ENCODE results near the gene TCP11.

TCP11 gene

DNA sequence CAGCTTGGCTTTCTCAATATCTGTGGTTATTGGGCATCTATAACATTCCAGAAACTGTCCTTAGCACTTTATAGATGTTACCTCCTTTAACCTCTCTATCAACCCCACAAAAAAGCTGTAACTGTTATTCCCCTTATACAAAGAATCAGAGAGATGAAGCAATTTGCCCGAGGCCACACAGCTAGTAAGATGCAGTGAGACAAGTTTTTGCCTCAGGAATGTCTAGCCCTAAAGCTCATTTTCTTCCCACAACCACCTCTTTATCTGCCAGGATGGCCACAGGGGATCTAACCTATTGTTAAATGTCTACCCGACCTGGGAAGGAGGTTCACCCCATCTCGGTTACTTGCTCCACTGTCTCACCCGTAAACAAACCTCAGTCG is 31.9 kb upstream of the TCP11 start:
- DNase-seq (ENCODE audit: low spot score), result no peak

DNA sequence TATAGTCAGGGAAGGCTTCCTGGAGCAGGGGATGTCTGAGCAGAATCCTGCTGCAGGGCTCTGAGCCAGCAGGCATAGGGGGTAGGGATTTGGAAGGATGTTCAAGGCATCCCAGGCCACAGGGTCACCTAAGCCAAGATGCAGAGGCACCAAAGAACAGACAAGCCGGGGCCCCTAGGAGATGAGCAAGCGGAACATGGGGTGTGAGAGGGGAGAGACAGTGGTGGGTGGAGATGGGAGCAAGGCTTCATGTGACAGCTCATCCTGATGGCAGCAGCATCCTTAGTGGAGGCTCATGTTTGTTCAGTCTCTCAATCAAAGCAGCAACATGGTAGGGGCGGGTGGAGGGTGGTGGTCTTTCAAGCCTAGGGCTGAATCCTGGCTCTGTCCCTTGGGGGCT is 29.8 kb upstream of the TCP11 start:
- no peak for DNase-seq (ENCODE audit: low spot score)

DNA sequence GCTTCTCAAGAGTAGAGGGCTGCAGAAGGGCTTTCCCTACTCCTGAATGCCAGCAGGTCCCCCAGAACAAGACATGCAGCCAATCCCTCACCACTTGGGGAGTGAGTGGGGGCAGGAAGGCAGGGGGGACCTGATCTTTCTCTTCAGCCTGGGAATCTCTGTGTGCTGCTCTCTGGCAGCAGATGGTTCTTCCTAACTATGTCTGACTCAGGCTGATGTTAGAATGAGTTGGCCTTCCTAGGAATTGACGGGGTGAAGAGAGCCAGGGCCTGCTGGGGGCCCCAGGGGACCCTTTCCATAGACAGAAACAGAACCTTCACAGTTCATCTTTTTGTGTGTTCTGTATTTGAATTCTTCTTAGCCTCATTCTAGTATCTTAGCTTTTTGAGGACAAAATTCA is 29.0 kb upstream of the TCP11 start:
- DNase-seq (ENCODE audit: low spot score), result no peak

DNA sequence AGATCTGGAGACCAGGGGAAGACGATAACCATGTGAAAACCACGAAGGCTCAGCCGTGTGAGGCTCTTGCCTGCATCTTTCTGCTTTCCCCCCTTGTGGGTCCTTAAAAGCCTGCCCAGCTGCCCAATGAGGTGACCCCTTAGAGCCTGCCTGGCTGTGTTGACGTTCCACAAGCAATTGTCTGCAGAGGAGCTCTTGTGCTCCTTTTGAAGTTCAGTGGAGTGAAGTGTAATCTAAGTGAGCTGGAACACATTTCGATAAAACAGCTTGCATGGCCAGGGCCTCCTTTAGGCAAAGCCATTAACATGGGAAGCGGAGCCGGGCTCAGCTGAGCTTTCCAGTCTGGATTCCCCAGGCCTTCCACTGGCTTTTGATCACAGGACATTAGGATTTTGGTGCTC is 27.3 kb upstream of the TCP11 start:
- no peak for DNase-seq (ENCODE audit: low spot score)

DNA sequence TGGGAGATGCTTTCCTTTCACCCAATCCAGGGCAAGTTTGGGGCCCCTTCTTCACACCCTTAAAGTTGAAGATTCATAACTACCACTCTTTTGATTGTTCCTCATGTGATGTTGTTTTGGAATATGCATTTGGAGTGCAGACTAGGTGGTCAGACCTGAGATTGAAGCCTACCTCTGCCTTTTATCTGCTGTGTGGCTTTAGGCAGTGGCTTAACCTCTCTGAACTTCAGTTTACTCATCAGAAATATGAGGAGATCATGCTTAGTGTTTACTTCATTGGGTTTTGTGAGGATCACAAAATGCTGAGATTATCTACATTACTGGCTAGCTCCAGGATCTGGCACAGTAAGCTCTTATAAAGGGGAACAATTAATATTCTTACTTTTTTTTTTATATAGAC is 26.4 kb upstream of the TCP11 start:
- DNase-seq (ENCODE audit: low spot score), result no peak

GRCh38 chr6:35166520-35166919 is 25.4 kb upstream of the TCP11 start:
- DNase-seq (ENCODE audit: low spot score), result no peak

GRCh38 chr6:35166116-35166515 is 25.0 kb upstream of the TCP11 start:
- DNase-seq (ENCODE audit: low spot score), result no peak

- no peak for DNase-seq (ENCODE audit: low spot score)
Observed at GRCh38 chr6:35165630-35166071, 24.5 kb upstream of the TCP11 start.

DNA sequence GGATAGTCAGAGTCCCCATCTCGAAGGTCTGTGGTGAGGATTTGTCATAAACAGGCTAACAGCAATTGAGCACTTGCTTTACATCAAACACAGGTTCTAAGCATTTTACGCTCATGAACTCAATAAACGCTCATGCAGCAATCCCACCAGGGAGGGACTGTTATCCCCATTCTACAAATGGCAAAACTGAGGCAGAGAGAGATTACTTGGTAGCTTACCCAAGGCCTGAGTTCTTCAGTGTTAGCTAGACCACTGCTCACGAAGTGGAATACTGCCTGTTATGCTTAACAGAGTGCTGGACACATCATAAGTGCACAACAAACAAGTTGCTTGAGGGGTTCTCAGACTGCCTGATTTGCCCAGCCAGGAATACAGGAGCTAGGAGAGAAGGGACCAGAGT is 23.7 kb upstream of the TCP11 start:
- DNase-seq (ENCODE audit: low spot score), result no peak

- DNase-seq (ENCODE audit: low spot score), result no peak
Observed at GRCh38 chr6:35164277-35164676, 23.1 kb upstream of the TCP11 start.

- DNase-seq (ENCODE audit: low spot score), result no peak
Observed at GRCh38 chr6:35163836-35164235, 22.7 kb upstream of the TCP11 start.

DNA sequence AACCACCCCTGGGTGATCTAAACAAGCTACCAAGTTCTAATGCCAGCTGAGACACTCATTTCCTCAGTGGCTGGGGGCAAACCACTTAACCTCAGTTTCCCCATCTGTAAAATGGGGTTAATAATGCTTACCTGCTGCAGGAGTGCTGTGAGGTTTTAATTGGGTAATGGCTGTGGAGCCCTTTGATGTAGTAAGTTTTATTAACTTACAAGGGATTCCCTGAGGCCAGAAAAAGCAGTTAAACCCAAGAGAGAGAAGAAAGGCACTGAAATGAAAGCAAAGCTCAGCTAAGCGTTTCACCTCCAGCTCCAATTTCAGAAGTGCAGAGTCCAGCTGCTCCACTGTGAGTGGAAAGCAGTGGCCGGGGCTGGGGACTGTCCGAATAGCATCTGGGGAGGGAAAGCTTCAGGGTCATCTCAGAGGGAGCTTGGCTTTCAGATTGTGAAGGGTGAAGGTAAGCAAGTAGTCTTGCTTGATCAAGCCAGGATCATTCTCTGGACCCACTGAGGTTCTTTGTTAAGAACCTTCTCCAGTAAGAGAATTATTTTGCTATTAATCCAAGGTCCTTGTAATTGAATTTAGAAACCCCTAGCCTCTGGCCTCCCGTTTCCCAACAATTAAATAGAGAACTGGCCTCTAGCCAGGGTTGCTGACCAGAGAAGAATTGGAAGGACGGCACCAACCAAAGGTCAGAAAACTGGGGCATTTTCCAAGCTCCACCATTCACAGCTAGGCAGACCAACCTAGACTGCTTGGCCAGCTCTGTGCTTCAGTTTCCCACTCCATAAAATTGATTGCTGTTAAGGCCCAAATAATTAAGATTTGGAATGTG is 20.9 kb upstream of the TCP11 start:
- no peak for DNase-seq (ENCODE audit: low spot score)

DNA sequence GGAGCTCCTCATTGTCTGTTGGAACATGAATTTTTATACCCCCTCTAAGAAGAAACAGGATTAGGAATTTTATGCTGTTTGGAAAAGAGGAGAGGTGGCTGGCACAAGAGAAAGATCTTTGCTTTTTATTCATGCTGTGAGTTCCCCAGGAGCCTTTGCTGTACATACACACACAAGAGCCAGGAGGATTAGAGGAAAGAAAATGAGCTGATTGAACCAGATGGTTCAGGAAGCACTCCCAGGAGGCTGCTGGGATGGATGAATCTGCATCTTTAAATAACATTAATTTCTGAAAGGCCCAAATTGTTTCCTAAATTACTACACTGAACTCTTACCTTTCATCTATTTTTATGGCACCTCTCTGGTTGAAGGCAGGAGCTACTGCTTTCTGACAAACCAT is 20.1 kb upstream of the TCP11 start:
- no peak for DNase-seq (ENCODE audit: low spot score)

- no peak for DNase-seq (ENCODE audit: low spot score)
Observed at GRCh38 chr6:35160642-35161041, 19.5 kb upstream of the TCP11 start.

DNA sequence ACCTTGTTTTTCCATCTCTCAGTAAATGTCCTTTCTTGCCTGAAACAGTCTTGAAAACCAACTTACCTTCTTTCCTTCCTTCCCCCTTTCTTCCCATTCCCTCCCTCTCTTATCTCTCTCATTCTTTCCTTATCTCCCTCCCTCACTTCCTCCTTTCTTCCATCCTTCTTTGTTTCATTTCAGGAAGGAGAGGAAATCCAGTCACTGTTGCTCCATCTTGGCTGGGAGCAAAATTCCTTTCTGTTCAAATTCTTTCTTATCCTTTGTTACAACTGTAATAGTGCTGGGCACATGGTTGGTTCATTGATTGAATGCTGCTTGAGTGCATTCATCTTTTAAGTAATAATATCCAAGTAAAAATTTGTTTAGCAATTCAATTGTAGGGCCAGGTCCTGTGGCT is 17.4 kb upstream of the TCP11 start:
- no peak for DNase-seq (ENCODE audit: low spot score)

DNA sequence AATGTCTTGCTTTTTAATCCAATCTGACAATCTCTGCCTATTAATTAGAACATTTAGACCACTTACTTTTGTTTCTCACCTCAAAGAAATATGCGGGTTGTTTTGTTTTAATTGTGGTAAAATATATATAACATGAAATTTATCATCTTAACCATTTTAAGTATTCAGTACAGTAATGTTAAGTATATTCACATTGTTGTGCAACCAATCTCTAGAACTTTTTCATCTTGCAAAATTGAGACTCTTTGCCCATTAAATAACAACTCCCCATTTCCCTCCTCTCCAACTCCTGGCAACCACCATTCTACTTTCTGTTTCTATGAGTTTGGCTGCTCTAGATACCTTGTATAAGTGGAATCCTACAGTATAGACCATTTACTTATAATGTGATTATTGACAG is 13.8 kb upstream of the TCP11 start:
- no peak for DNase-seq (ENCODE audit: low spot score)

GRCh38 chr6:35154262-35154661 is 13.1 kb upstream of the TCP11 start:
- no peak for DNase-seq (ENCODE audit: low spot score)

GRCh38 chr6:35152067-35152707 is 11.0 kb upstream of the TCP11 start:
- peak; percentile 51 for DNase-seq (ENCODE audit: low spot score)

GRCh38 chr6:35151466-35151865 is 10.3 kb upstream of the TCP11 start:
- no peak for DNase-seq (ENCODE audit: low spot score)

DNA sequence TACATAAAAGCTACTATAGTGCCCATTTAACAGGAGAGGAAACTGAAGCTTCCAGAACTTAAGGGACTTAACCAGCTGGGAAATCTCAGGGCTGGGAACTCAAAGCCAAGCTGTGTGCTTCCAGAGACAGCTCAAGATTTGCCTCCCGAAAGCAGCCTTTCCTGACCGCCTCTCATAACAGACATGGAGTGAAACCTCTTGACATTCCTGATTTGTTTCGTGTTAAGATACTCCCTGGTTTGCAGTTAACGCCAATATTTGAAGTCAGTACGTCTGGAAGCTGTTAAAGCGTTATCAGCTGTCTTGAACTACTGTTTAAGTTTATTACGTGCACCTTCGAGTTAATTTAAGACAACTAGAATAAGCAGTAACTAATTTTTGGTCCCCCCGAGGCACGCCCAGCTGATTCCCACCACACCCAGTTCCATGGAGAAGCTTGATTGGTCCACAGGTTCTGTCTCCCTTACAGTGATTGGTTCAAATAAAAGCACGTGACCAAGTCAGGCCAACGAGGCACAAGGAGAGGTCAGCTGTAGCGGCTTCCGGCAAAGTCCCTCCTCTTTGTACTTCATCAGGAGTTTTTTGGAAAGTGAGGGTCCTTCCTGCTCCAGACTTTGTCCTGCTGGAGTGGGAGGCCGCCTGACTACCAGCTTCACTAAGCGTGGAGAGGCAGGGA is 8.9 kb upstream of the TCP11 start:
- no peak for DNase-seq (ENCODE audit: low spot score)

DNA sequence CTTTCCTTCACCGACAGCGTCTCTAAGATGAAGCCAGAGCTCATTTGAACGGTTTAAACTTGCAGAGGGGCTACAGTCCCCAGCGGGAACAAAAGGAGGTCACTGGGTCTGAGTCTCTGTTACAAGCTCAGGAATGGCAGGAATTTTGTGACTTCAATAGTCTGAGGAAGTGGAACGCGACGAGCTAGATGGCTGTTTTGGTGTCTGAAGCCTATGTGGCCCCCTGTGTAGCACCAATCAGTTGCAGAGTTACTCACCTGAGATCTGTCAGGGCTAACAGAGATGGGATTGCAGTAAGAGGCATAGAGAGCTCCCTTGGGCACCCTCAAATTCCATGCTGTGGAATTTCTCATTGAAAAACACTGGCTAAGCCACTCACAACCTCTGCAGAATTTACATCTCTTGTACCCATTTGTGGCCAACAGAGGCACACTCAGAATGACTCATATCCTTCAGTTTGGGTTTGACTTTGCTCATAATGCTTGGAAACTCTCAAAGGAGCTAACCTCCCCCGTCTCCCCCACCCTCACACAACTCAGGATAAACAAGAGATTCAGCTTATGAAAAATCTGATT is 7.1 kb upstream of the TCP11 start:
- no peak for DNase-seq (ENCODE audit: low spot score)

- no peak for DNase-seq (ENCODE audit: low spot score)
Observed at GRCh38 chr6:35147486-35147885, 6.3 kb upstream of the TCP11 start.

DNA sequence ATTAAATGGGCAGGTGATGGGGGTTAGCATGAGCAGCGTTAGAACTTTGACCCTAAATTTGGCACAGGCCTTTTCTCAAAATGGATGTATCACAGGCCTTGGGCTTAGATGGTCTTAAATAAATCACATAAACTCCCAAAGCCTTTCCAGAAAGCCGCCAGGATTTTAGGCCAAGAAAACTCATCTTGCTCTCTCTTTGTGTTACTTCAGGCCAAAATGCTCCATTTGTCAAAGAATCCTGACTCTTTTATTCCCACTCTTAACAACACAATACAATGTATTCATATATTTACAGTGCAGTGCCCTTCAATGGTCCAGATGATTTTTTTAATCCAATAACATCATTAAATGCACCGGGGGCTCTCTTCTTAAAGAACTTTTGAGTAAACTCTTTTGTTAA is 5.9 kb upstream of the TCP11 start:
- no peak for DNase-seq (ENCODE audit: low spot score)

All from SW480 (cell line).